Measurements from ENCODE around the gene TSHB. TPM values are rescaled to one million over a fixed set of nuclear protein-coding genes. Genes with fewer than 3 reads are reported as not detected.

Gene TSHB
- total RNA-seq, 2 donors from 2014 or later = not detected

DNA sequence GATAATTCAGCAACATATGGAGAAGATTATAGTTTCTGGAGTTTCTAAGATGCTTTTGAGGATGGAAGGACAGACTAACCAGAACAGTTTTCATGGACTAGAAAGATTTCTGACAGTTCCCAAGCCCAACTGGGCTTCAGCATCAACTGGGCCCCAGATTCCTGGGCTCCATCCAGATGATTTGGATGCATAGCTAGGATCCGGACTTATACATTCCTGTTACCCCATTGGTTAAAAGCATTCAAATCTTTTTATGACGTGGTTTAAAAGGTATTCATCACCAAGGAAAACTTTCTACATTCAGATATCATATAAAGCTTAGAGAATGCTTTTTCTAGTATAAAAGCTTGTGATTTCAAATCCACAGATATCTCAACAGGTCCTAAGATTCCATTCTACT, 29.7 kb downstream of the TSHB start:
- Histone ChIP-seq H3K36me3 (ENCODE audit: control insufficient read depth, insufficient read depth, low read length) (no peaks in the 10 kb centered on the region), H3K4me3 (ENCODE audit: low read length) (no peak overlapping the region), H3K27me3 (ENCODE audit: control insufficient read depth, insufficient read depth, low read length, poor library complexity, severe bottlenecking) (no peaks in the 10 kb centered on the region), H3K9me3 (ENCODE audit: control insufficient read depth, low read length) (no peaks in the 10 kb centered on the region), H3K9ac (ENCODE audit: extremely low read depth, low read length, poor library complexity, severe bottlenecking) (no peak overlapping the region), H3K27ac (ENCODE audit: low read depth, low read length) (no peak overlapping the region), H3K4me1 (ENCODE audit: control insufficient read depth, insufficient read depth, low read length) (no peaks in the 10 kb centered on the region)
- no peaks in the 10 kb centered on the region for H3K27me3 Mint-ChIP-seq (ENCODE audit: insufficient read depth)
- WGBS, 2 experiments (ENCODE audit: insufficient coverage in 1 of 2, insufficient read length in 1 of 2) = 100% methylated on average over 1 of the region's 2 CpGs
- H3K4me1 Mint-ChIP-seq = no peaks in the 10 kb centered on the region
- TF ChIP-seq, protein P1, sequence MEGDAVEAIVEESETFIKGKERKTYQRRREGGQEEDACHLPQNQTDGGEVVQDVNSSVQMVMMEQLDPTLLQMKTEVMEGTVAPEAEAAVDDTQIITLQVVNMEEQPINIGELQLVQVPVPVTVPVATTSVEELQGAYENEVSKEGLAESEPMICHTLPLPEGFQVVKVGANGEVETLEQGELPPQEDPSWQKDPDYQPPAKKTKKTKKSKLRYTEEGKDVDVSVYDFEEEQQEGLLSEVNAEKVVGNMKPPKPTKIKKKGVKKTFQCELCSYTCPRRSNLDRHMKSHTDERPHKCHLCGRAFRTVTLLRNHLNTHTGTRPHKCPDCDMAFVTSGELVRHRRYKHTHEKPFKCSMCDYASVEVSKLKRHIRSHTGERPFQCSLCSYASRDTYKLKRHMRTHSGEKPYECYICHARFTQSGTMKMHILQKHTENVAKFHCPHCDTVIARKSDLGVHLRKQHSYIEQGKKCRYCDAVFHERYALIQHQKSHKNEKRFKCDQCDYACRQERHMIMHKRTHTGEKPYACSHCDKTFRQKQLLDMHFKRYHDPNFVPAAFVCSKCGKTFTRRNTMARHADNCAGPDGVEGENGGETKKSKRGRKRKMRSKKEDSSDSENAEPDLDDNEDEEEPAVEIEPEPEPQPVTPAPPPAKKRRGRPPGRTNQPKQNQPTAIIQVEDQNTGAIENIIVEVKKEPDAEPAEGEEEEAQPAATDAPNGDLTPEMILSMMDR (conservative IDR thresholded peaks at IDR 0.05) = no peak
- no peak overlapping the region for H3K4me3 Mint-ChIP-seq
- no peak for DNase-seq
- H3K36me3 Mint-ChIP-seq (ENCODE audit: low read depth) = no peaks in the 10 kb centered on the region
- no peak overlapping the region for H3K27ac Mint-ChIP-seq
- H3K9me3 Mint-ChIP-seq = no peaks in the 10 kb centered on the region

DNA sequence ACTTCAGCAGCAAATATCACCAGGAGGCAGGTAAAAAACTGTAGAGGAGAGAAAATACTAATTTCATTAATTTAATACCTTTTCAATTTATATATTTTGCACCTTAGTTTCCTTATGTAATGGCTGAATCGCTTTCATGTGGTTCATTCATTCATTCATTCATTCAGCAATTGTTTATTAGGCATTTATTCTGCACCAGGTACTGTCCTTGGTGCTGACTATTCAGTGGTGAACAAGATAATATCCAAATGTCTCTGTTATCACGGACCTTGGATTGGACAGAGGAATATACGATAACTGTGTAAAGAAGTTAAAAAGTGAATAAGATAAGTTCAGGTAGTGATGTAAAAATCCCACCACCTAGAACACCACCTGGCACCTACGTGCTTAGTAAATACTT, 30.9 kb downstream of the TSHB start:
- H3K27me3 ChIP-seq (ENCODE audit: control insufficient read depth, insufficient read depth, low read length, poor library complexity, severe bottlenecking) = no peaks in the 10 kb centered on the region
- 60 to 81% methylated on average over 1 to 4 of the region's 4 CpGs for WGBS, 2 experiments (ENCODE audit: insufficient coverage in 1 of 2, insufficient read length in 1 of 2)
- H3K27ac Mint-ChIP-seq = no peak overlapping the region

DNA sequence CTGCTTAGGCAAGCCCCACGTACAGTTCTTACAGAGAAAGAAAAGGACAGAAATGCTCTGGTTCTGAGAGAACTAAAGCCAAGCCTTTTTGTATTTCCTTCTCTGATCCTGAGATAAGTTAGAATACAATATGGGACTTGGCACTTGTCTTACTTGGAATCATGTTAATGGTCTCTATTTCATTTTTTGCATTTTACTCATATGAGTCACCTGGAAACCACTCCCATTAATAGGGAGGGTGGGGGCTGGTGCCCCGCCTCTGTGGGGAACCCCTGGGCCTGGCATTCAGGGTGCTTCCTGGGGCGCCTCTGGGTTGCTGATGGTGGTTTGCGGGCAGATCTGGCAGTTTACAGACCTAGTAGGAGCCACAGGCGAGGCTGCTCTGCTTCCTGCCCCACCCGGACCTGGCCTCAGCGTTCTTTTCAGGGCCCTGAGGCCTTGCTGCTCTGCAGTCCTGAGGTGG, 32.9 kb downstream of the TSHB start:
- Mint-ChIP-seq H3K27ac (no peak overlapping the region), H3K4me3 (no peak overlapping the region), H3K36me3 (ENCODE audit: low read depth) (no peaks in the 10 kb centered on the region), H3K4me1 (no peaks in the 10 kb centered on the region), H3K9me3 (no peaks in the 10 kb centered on the region), H3K27me3 (ENCODE audit: insufficient read depth) (no peaks in the 10 kb centered on the region)
- Histone ChIP-seq H3K4me3 (ENCODE audit: low read length) (no peak overlapping the region), H3K4me1 (ENCODE audit: control insufficient read depth, insufficient read depth, low read length) (no peaks in the 10 kb centered on the region), H3K36me3 (ENCODE audit: control insufficient read depth, insufficient read depth, low read length) (no peaks in the 10 kb centered on the region), H3K9ac (ENCODE audit: extremely low read depth, low read length, poor library complexity, severe bottlenecking) (no peak overlapping the region), H3K27ac (ENCODE audit: low read depth, low read length) (no peak overlapping the region), H3K9me3 (ENCODE audit: control insufficient read depth, low read length) (no peaks in the 10 kb centered on the region), H3K27me3 (ENCODE audit: control insufficient read depth, insufficient read depth, low read length, poor library complexity, severe bottlenecking) (no peaks in the 10 kb centered on the region)
- DNase-seq = no peak
- TF ChIP-seq, protein P1 (conservative IDR thresholded peaks at IDR 0.05) = no peak
- 85 to 100% methylated on average over 3 to 7 of the region's 7 CpGs for WGBS, 2 experiments (ENCODE audit: insufficient coverage in 1 of 2, insufficient read length in 1 of 2)

More for the DNA sequence above, 30.9 kb downstream of the TSHB start:
- Mint-ChIP-seq H3K9me3 (no peaks in the 10 kb centered on the region), H3K4me1 (no peaks in the 10 kb centered on the region), H3K36me3 (ENCODE audit: low read depth) (no peaks in the 10 kb centered on the region), H3K27me3 (ENCODE audit: insufficient read depth) (no peaks in the 10 kb centered on the region), H3K4me3 (no peak overlapping the region)
- Histone ChIP-seq H3K4me3 (ENCODE audit: low read length) (no peak overlapping the region), H3K4me1 (ENCODE audit: control insufficient read depth, insufficient read depth, low read length) (no peaks in the 10 kb centered on the region), H3K36me3 (ENCODE audit: control insufficient read depth, insufficient read depth, low read length) (no peaks in the 10 kb centered on the region), H3K27ac (ENCODE audit: low read depth, low read length) (no peak overlapping the region), H3K9ac (ENCODE audit: extremely low read depth, low read length, poor library complexity, severe bottlenecking) (no peak overlapping the region), H3K9me3 (ENCODE audit: control insufficient read depth, low read length) (no peaks in the 10 kb centered on the region)
- DNase-seq = no peak
- TF ChIP-seq, protein P1 (conservative IDR thresholded peaks at IDR 0.05) = no peak

Measured in endodermal cell (in vitro differentiated cells).